Gastroesophageal sphincter (tissue), 3 donors: ENCODE measurements around the gene NRARP.

Experiments
- CTCF ChIP-seq, 4 experiments: fragments of 200-600 bp in 2 of 4; fragments of 450-650 bp in 2 of 4; sonication (generic) in 1 of 4; IDR thresholded peaks; one replicate each; pipeline ENCODE4 v1.5.1; 2017 to 2019; ENCODE audit warnings: antibody characterized with exemption in 4 of 4, mild to moderate bottlenecking in 2 of 4, moderate library complexity in 2 of 4
- POLR2AphosphoS5 ChIP-seq: sonication (generic); formaldehyde crosslinking; IDR thresholded peaks from one replicate; pipeline ENCODE4 v1.6.1; 2017; ENCODE audit warnings: antibody characterized with exemption

GRCh38 chr9:137300567-137301080 is 1.4 kb downstream of the NRARP start:
- TF ChIP-seq CTCF (IDR thresholded peaks at IDR 0.05) (no peak), POLR2AphosphoS5 (no peak)
